ENCODE data around the gene C13orf42.

C13orf42 gene

GRCh38 chr13:51112771-51113170 lies 1.7 kb upstream of the C13orf42 start:
- Histone ChIP-seq H2AFZ (ENCODE audit: low read depth) (no peak overlapping the region), H3K4me2 (no peak overlapping the region), H3K27ac (no peak overlapping the region), H3K79me2 (ENCODE audit: insufficient read depth, low read depth) (no peaks in the 10 kb centered on the region), H3K4me3 (IDR thresholded peaks at IDR 0.05; ENCODE audit: insufficient read depth, low read depth, low read length) (no peak overlapping the region), H3K27me3 (ENCODE audit: insufficient read depth, low read depth) (no peaks in the 10 kb centered on the region), H4K20me1 (ENCODE audit: insufficient read depth) (no peaks in the 10 kb centered on the region), H3K36me3 (ENCODE audit: insufficient read depth) (no peaks in the 10 kb centered on the region), H3K4me1 (ENCODE audit: low read depth, poor library complexity, severe bottlenecking) (no peaks in the 10 kb centered on the region), H3K9ac (no peak overlapping the region)
- no peak for TF ChIP-seq CTCF (conservative IDR thresholded peaks at IDR 0.05; ENCODE audit: low read depth, low read length)

- H3K4me3 ChIP-seq (IDR thresholded peaks at IDR 0.05; ENCODE audit: insufficient read depth, low read depth, low read length) = no peak overlapping the region
- no peaks in the 10 kb centered on the region for H3K4me1 ChIP-seq (ENCODE audit: low read depth, poor library complexity, severe bottlenecking)
- no peak for TF ChIP-seq CTCF (conservative IDR thresholded peaks at IDR 0.05; ENCODE audit: low read depth, low read length)
- H3K36me3 ChIP-seq (ENCODE audit: insufficient read depth) = no peaks in the 10 kb centered on the region
- no peak overlapping the region for H3K9ac ChIP-seq
- no peak overlapping the region for H3K4me2 ChIP-seq
- H3K27me3 ChIP-seq (ENCODE audit: insufficient read depth, low read depth) = no peaks in the 10 kb centered on the region
- H3K27ac ChIP-seq = no peak overlapping the region
- H2AFZ ChIP-seq (ENCODE audit: low read depth) = no peak overlapping the region
- H4K20me1 ChIP-seq (ENCODE audit: insufficient read depth) = no peaks in the 10 kb centered on the region
- H3K79me2 ChIP-seq (ENCODE audit: insufficient read depth, low read depth) = no peaks in the 10 kb centered on the region
Measured at GRCh38 chr13:51111997-51112396, 923 bp upstream of the C13orf42 start.

- no peaks in the 10 kb centered on the region for H3K4me1 ChIP-seq (ENCODE audit: low read depth, poor library complexity, severe bottlenecking)
- no peaks in the 10 kb centered on the region for H3K27me3 ChIP-seq (ENCODE audit: insufficient read depth, low read depth)
- H3K79me2 ChIP-seq (ENCODE audit: insufficient read depth, low read depth) = no peaks in the 10 kb centered on the region
- H3K27ac ChIP-seq = no peak overlapping the region
- H3K9ac ChIP-seq = no peak overlapping the region
- no peaks in the 10 kb centered on the region for H4K20me1 ChIP-seq (ENCODE audit: insufficient read depth)
- no peak for TF ChIP-seq CTCF (conservative IDR thresholded peaks at IDR 0.05; ENCODE audit: low read depth, low read length)
- no peak overlapping the region for H3K4me3 ChIP-seq (IDR thresholded peaks at IDR 0.05; ENCODE audit: insufficient read depth, low read depth, low read length)
- no peak overlapping the region for H3K4me2 ChIP-seq
- H3K36me3 ChIP-seq (ENCODE audit: insufficient read depth) = no peaks in the 10 kb centered on the region
- H2AFZ ChIP-seq (ENCODE audit: low read depth) = no peak overlapping the region
Measured at GRCh38 chr13:51107996-51108395, 3.1 kb downstream of the C13orf42 start.

- Histone ChIP-seq H3K4me1 (ENCODE audit: low read depth, poor library complexity, severe bottlenecking) (no peaks in the 10 kb centered on the region), H3K27me3 (ENCODE audit: insufficient read depth, low read depth) (no peaks in the 10 kb centered on the region), H3K79me2 (ENCODE audit: insufficient read depth, low read depth) (no peaks in the 10 kb centered on the region), H3K4me3 (IDR thresholded peaks at IDR 0.05; ENCODE audit: insufficient read depth, low read depth, low read length) (no peak overlapping the region), H2AFZ (ENCODE audit: low read depth) (no peak overlapping the region), H3K27ac (no peak overlapping the region), H3K9ac (no peak overlapping the region), H3K4me2 (no peak overlapping the region), H3K36me3 (ENCODE audit: insufficient read depth) (no peaks in the 10 kb centered on the region), H4K20me1 (ENCODE audit: insufficient read depth) (no peaks in the 10 kb centered on the region)
- no peak for TF ChIP-seq CTCF (conservative IDR thresholded peaks at IDR 0.05; ENCODE audit: low read depth, low read length)
Measured at GRCh38 chr13:51105046-51105445, 6.0 kb downstream of the C13orf42 start.

Measured in KMS-11 (cell line).